HepG2 (cell line): ENCODE data around the gene NHERF2. TPM values are rescaled to one million over a fixed set of nuclear protein-coding genes. Genes with fewer than 3 reads are reported as not detected.

Source experiments
- ATAC-seq: fragments of 200-7000 bp; cut with Tn5 transposase; 3 replicates; pipeline ENCODE4 v1.9.1; 2020; ENCODE audit warnings: mild to moderate bottlenecking, moderate library complexity
- BruUV-seq: library from RNA; stranded (reverse); fragments of 400-500 nt; replicated peaks from 2 replicates; lab custom pipeline; 2021; lab: Mats Ljungman, UMichigan
- CTCF ChIA-PET: fragments of 300-600 bp; formaldehyde crosslinking; extraction: SDS; loops from one replicate; lab custom pipeline; 2021; ENCODE audit warnings: low total read pairs, inconsistent platforms, low intra/inter-chr PET ratio; lab: Yijun Ruan, JAX
- POLR2A ChIA-PET: fragments of 350-600 bp; sonication (Branson Sonifier 250); formaldehyde crosslinking; loops from one replicate; lab custom pipeline; 2020; ENCODE audit warnings: antibody characterized with exemption, inconsistent platforms; lab: Yijun Ruan, JAX
- DNase-seq: peaks from one replicate; pipeline ENCODE4 v3.0.0-alpha.2; 2015; ENCODE audit warnings: low spot score
- FAIRE-seq: peaks from 3 replicates; lab custom pipeline; 2011; peaks lifted over from hg19 to GRCh38; lab: Jason Lieb, UNC
- H2AFZ ChIP-seq: one replicate; pipeline ENCODE4 v1.6.1; 2011; ENCODE audit warnings: low read length, inconsistent platforms
- H3K27ac ChIP-seq: fragments of 300-600 bp; 3 replicates; pipeline ENCODE4 v1.8.0; 2011; ENCODE audit warnings: mixed run types, mild to moderate bottlenecking, mixed read lengths, low read length, inconsistent platforms; ENCODE audit not compliant: insufficient read depth; ENCODE audit errors: extremely low read length
- H3K27me3 ChIP-seq, 2 experiments: fragments of 200-600 bp in 1 of 2; 2 replicates in 1 of 2; 3 replicates in 1 of 2; pipeline versions ENCODE4 v1.6.0 to v1.8.0; 2011; ENCODE audit warnings: low read length in 2 of 2, mild to moderate bottlenecking in 2 of 2, moderate library complexity in 2 of 2, inconsistent platforms in 1 of 2; ENCODE audit not compliant: insufficient read depth in 2 of 2, control insufficient read depth in 1 of 2
- H3K36me3 ChIP-seq, 2 experiments: fragments of 200-600 bp in 1 of 2; replicated peaks in 1 of 2; 2 replicates in 1 of 2; 3 replicates in 1 of 2; pipeline versions ENCODE4 v1.5.1 to v1.8.0; 2011; ENCODE audit warnings: low read length in 2 of 2, inconsistent platforms in 1 of 2; ENCODE audit not compliant: insufficient read depth in 2 of 2, control insufficient read depth in 1 of 2
- H3K4me1 ChIP-seq: 2 replicates; pipeline ENCODE4 v1.5.1; 2012; ENCODE audit warnings: low read length, inconsistent platforms; ENCODE audit not compliant: insufficient read depth
- H3K4me2 ChIP-seq: 2 replicates; pipeline ENCODE4 v1.6.0; 2011; ENCODE audit warnings: low read depth, low read length, inconsistent platforms
- H3K4me3 ChIP-seq, 3 experiments: fragments of 200-600 bp in 1 of 3; sonication (generic), shearing (Covaris generic) in 1 of 3; replicated peaks in 1 of 3; 2 replicates each; pipeline ENCODE4 v1.5.1; 2011 to 2016; ENCODE audit warnings: low read length in 3 of 3, inconsistent platforms in 2 of 3, low read depth in 2 of 3, mild to moderate bottlenecking in 2 of 3, control low read depth in 1 of 3, mixed read lengths in 1 of 3; ENCODE audit not compliant: insufficient read depth in 1 of 3
- H3K79me2 ChIP-seq: one replicate; pipeline ENCODE4 v1.6.1; 2011; ENCODE audit warnings: low read length, inconsistent platforms; ENCODE audit not compliant: insufficient read depth
- H3K9ac ChIP-seq: 2 replicates; pipeline ENCODE4 v1.6.0; 2011; ENCODE audit warnings: mild to moderate bottlenecking, low read depth, low read length, inconsistent platforms; ENCODE audit not compliant: insufficient read depth
- H3K9me3 ChIP-seq: 2 replicates; pipeline ENCODE4 v1.5.1; 2012; ENCODE audit warnings: mild to moderate bottlenecking, low read length
- H4K20me1 ChIP-seq: 2 replicates; pipeline ENCODE4 v1.6.0; 2011; ENCODE audit warnings: inconsistent platforms, mild to moderate bottlenecking, low read length, moderate library complexity; ENCODE audit not compliant: insufficient read depth
- ARHGAP35 ChIP-seq: sonication (generic); formaldehyde crosslinking; IDR thresholded peaks from 2 replicates; pipeline ENCODE4 v1.9.0; 2022; ENCODE audit warnings: mild to moderate bottlenecking, inconsistent platforms, moderate library complexity, missing genetic modification reagents, borderline replicate concordance
- BRD4 ChIP-seq: sonication (generic); formaldehyde crosslinking; IDR thresholded peaks from 2 replicates; pipeline ENCODE4 v1.4.0; 2020; ENCODE audit warnings: missing genetic modification reagents
- CBFB ChIP-seq: sonication (generic); formaldehyde crosslinking; IDR thresholded peaks from 2 replicates; pipeline ENCODE4 v1.4.0; 2020; ENCODE audit warnings: missing genetic modification reagents
- FOXO4 ChIP-seq: sonication (generic); formaldehyde crosslinking; conservative IDR thresholded peaks from 2 replicates; pipeline ENCODE4 v1.8.1; 2023; ENCODE audit warnings: missing genetic modification reagents
- KDM3A ChIP-seq: IDR thresholded peaks from 2 replicates; pipeline ENCODE4 v1.6.1; 2018; ENCODE audit warnings: low read depth, missing compliant biosample characterization
- POGK ChIP-seq: sonication (generic); formaldehyde crosslinking; conservative IDR thresholded peaks from 2 replicates; pipeline ENCODE4 v1.8.0; 2022; ENCODE audit warnings: mild to moderate bottlenecking, moderate library complexity, missing genetic modification reagents
- SCMH1 ChIP-seq: sonication (generic); formaldehyde crosslinking; IDR thresholded peaks from 2 replicates; pipeline ENCODE4 v1.9.0; 2021; ENCODE audit warnings: missing genetic modification reagents, mild to moderate bottlenecking, borderline replicate concordance
- SMAD3 ChIP-seq: sonication (generic); formaldehyde crosslinking; IDR thresholded peaks from 2 replicates; pipeline ENCODE4 v1.4.0; 2020; ENCODE audit warnings: missing genetic modification reagents
- SP4 ChIP-seq: sonication (generic); formaldehyde crosslinking; IDR thresholded peaks from 2 replicates; pipeline ENCODE4 v1.8.1; 2023; ENCODE audit warnings: mild to moderate bottlenecking, missing genetic modification reagents
- TEF ChIP-seq: sonication (generic); formaldehyde crosslinking; IDR thresholded peaks from 2 replicates; pipeline ENCODE4 v1.5.0; 2020; ENCODE audit warnings: missing genetic modification reagents
- ZMAT5 ChIP-seq: sonication (generic); formaldehyde crosslinking; IDR thresholded peaks from 2 replicates; pipeline ENCODE4 v1.5.0; 2020; ENCODE audit warnings: mild to moderate bottlenecking, low read depth, missing genetic modification reagents, borderline replicate concordance
- ZMYM4 ChIP-seq: sonication (generic); formaldehyde crosslinking; IDR thresholded peaks from 2 replicates; pipeline ENCODE4 v1.8.1; 2023; ENCODE audit warnings: mild to moderate bottlenecking, missing genetic modification reagents
- ZNF580 ChIP-seq: IDR thresholded peaks from 2 replicates; pipeline ENCODE4 v1.6.1; 2016; ENCODE audit warnings: low read depth, borderline replicate concordance
- ZNF598 ChIP-seq: sonication (generic); formaldehyde crosslinking; IDR thresholded peaks from 2 replicates; pipeline ENCODE4 v1.5.1; 2020; ENCODE audit warnings: mild to moderate bottlenecking, missing genetic modification reagents, borderline replicate concordance
- ZNF7 ChIP-seq: IDR thresholded peaks from 2 replicates; pipeline ENCODE4 v1.6.1; 2016; ENCODE audit warnings: missing biosample characterization, missing genetic modification reagents
- ZNF883 ChIP-seq: sonication (generic); formaldehyde crosslinking; IDR thresholded peaks from 2 replicates; pipeline ENCODE4 v1.5.1; 2020; ENCODE audit warnings: mild to moderate bottlenecking, missing genetic modification reagents; ENCODE audit errors: not compliant biosample characterization
- WGBS: methylation state at CpG from one replicate; pipeline ENCODE4 v1.1.6; 2017; ENCODE audit warnings: low lambda C conversion rate; 5-methylcytosine and 5-hydroxymethylcytosine counted together
- in situ Hi-C: cut with HindIII; loops from 2 replicates; pipeline ENCODE4 v1.10.0; 2017; ENCODE audit warnings: low pct_unique_long_range_greater_than_20kb; ENCODE audit not compliant: extremely low pct_ligation_motif_present
- intact Hi-C: fragments of 100-400 bp; cut with micrococcal nuclease; formaldehyde crosslinking; loops from one replicate; pipeline ENCODE4 v1.10.0; 2022; ENCODE audit not compliant: unreplicated experiment
- polyA plus RNA-seq, 8 experiments: library from polyadenylated mRNA; depleted of rRNA in 3 of 8; stranded (reverse) in 7 of 8; unstranded in 1 of 8; fragments of >200 nt; fragmentation: Illumina TruSeq in 4 of 8; extraction: Trizol in 4 of 8; gene quantifications; 2 replicates each; pipeline versions ENCODE4 v1.2.1 to v1.2.3, GENCODE V29; 2011 to 2016; ENCODE audit warnings: low read depth in 4 of 8, missing spikeins in 1 of 8, mixed read lengths in 1 of 8; ENCODE audit not compliant: insufficient read depth in 1 of 8
- total RNA-seq, 5 experiments: library from RNA; depleted of rRNA; stranded (reverse); fragments of >200 nt; fragmentation: Illumina TruSeq; extraction: Trizol; gene quantifications; 2 replicates each; pipeline ENCODE4 v1.2.3, GENCODE V29; 2016; ENCODE audit warnings: low read depth in 1 of 5

The NHERF2 gene
- total and polyA plus RNA-seq, 2 of the 13 experiments (the other 11 are each of a cell fraction or from before 2014, with no cell fraction given): 23.7 to 39.3 TPM

GRCh38 chr16:2009164-2009711 is 17.5 kb upstream of the NHERF2 start (continued):
- TF ChIP-seq BRD4 (CRISPR knock-in tag) (0 out of 2 replicates have a peak, but pooled peaks have one; percentile 29), SP4 (0 out of 2 replicates have a peak, but pooled peaks have one; percentile 4), CBFB (CRISPR knock-in tag) (0 out of 2 replicates have a peak, but pooled peaks have one; percentile 8), POGK (CRISPR knock-in tag) (no peak), KDM3A (CRISPR knock-in tag) (no peak), ZMYM4 (CRISPR knock-in tag) (no peak)
- TF ChIP-seq, all 625 proteins: peak for 15

GRCh38 chr16:2009791-2010510 is 16.8 kb upstream of the NHERF2 start, which contains the start of gene ZNF598:
Gene ZNF598 (minus strand): TSS chr16:2009821.
- WGBS: under 1% methylated on average over 12 of the region's 52 CpGs
- H3K27ac ChIP-seq: peak within 1 kb of the TSS; percentile 79
- H2AFZ ChIP-seq: no peak within 1 kb of the TSS
- CTCF ChIA-PET: no interaction called here
- no peaks in the 10 kb centered on the region; a peak in 1 of 5 replicates for H3K36me3 ChIP-seq
- H3K9me3 ChIP-seq: no peaks in the 10 kb centered on the region
- H4K20me1 ChIP-seq: peaks cover 13% of the 10 kb centered on the region; the same call in 1 of the 2 replicates
- in situ Hi-C loops: no loop called here
- peaks cover 68% of the 10 kb centered on the region for H3K4me1 ChIP-seq
- H3K27me3 ChIP-seq: no peaks in the 10 kb centered on the region
- ATAC-seq (peak; percentile 89), FAIRE-seq (peak; percentile 62), DNase-seq (peak; percentile 73)
- H3K4me2 ChIP-seq: peak within 1 kb of the TSS; percentile 99
- POLR2A ChIA-PET: no interaction called here
- H3K4me3 ChIP-seq: peak within 1 kb of the TSS; percentile 76 to 82 (median 81)
- BruUV-seq: TSS peak; percentile 98
- peak within 1 kb of the TSS; percentile 93 for H3K9ac ChIP-seq
- intact Hi-C loops: no loop called here
- H3K79me2 ChIP-seq: peaks cover 48% of the 10 kb centered on the region
- TF ChIP-seq ZMAT5 (no peak), FOXO4 (CRISPR knock-in tag) (peak; percentile 62; the same call in 1 of the 2 replicates), SCMH1 (CRISPR knock-in tag) (no peak), ZNF883 (CRISPR knock-in tag) (peak; percentile 78), SMAD3 (no peak), ZNF580 (CRISPR knock-in tag) (peak; percentile 61; the same call in 1 of the 2 replicates), ZNF598 (CRISPR knock-in tag) (0 out of 2 replicates have a peak, but pooled peaks have one; percentile 71), ARHGAP35 (CRISPR knock-in tag) (no peak), TEF (CRISPR knock-in tag) (no peak), ZNF7 (CRISPR knock-in tag) (no peak)
